ENCODE results near the gene CYBC1. TPM values are rescaled to one million over a fixed set of nuclear protein-coding genes. Genes with fewer than 3 reads are reported as not detected.
A peak's percentile ranks its signal among the peaks of the same experiment; 100 is the strongest.

Gene CYBC1
- total and polyA plus RNA-seq, 8 donors, result 29.3 to 66.9 (median 41.0) TPM

GRCh38 chr17:82439194-82439828 lies 11.2 kb downstream of the CYBC1 start:
- FAIRE-seq (no peak), DNase-seq (peak in 2 of 6 donors; percentile 53 to 77), ATAC-seq (no peak)
- H3K36me3 ChIP-seq, result peaks cover 0 to 3% (median 2%) of the 10 kb centered on the region in 3 donors
- H3K27me3 ChIP-seq, result no peaks in the 10 kb centered on the region
- no peaks in the 10 kb centered on the region for H3K9me3 ChIP-seq
- TF ChIP-seq CTCF (IDR thresholded peaks at IDR 0.05), result no peak
- no peak overlapping the region for H3K27ac ChIP-seq
- H3K4me3 ChIP-seq, result no peak overlapping the region
- H3K4me1 ChIP-seq, result peaks cover 5 to 13% (median 10%) of the 10 kb centered on the region in 3 donors
- intact Hi-C loops (cut with DNase I), result no loop called here
- 87 to 89% methylated on average over 28 to 29 of the region's 29 CpGs for whole genome bisulfite sequencing, 2 donors

- ATAC-seq, result peak in 2 of 4 donors; percentile 8 to 11
- FAIRE-seq, result no peak
- no peak for TF ChIP-seq CTCF (IDR thresholded peaks at IDR 0.05)
- H3K9me3 ChIP-seq, result no peaks in the 10 kb centered on the region
- intact Hi-C loops (cut with DNase I), result no loop called here
- H3K4me3 ChIP-seq, result peak overlapping the region in 1 of 4 donors; percentile 35
- H3K27ac ChIP-seq, result peak overlapping the region in 1 of 4 donors; percentile 23
- 64 to 72% methylated on average over 25 to 26 of the region's 26 CpGs for WGBS, 2 donors
- peaks cover 5 to 13% (median 10%) of the 10 kb centered on the region in 3 donors for H3K4me1 ChIP-seq
- H3K27me3 ChIP-seq, result no peaks in the 10 kb centered on the region
- peaks cover 0 to 3% (median 2%) of the 10 kb centered on the region in 3 donors for H3K36me3 ChIP-seq
- peak in 5 of 6 donors; percentile 61 to 86 (median 68) for DNase-seq
These were observed 12.0 kb downstream of the CYBC1 start for GRCh38 chr17:82438401-82439193.

- H3K27me3 ChIP-seq, result no peaks in the 10 kb centered on the region
- DNase-seq (no peak), FAIRE-seq (no peak), ATAC-seq (peak; percentile 27 to 41 (median 32))
- peaks cover 0 to 2% (median 0%) of the 10 kb centered on the region in 3 donors for H3K36me3 ChIP-seq
- no peak for TF ChIP-seq CTCF (IDR thresholded peaks at IDR 0.05)
- 44 to 49% methylated on average over 18 of the region's 18 CpGs for WGBS, 2 donors
- H3K27ac ChIP-seq, result peak overlapping the region; percentile 23 to 44 (median 38)
- intact Hi-C loops (cut with DNase I), result no loop called here
- peak overlapping the region in 3 of 4 donors; percentile 10 to 35 (median 18) for H3K4me3 ChIP-seq
- H3K4me1 ChIP-seq, result peaks cover 5 to 10% (median 9%) of the 10 kb centered on the region in 3 donors
- no peaks in the 10 kb centered on the region for H3K9me3 ChIP-seq
These were observed 13.3 kb downstream of the CYBC1 start for GRCh38 chr17:82437325-82437668.

- no peak for FAIRE-seq
- intact Hi-C loops (cut with DNase I), result no loop called here
- H3K27me3 ChIP-seq, result no peaks in the 10 kb centered on the region
- no peak for TF ChIP-seq CTCF (IDR thresholded peaks at IDR 0.05)
- peak; percentile 89 to 91 (median 90) for ATAC-seq
- peak overlapping the region; percentile 23 to 44 (median 38) for H3K27ac ChIP-seq
- peaks cover 5 to 10% (median 9%) of the 10 kb centered on the region in 3 donors for H3K4me1 ChIP-seq
- peak overlapping the region in 3 of 4 donors; percentile 10 to 35 (median 18) for H3K4me3 ChIP-seq
- no peaks in the 10 kb centered on the region for H3K36me3 ChIP-seq
- DNase-seq, result peak; percentile 84 to 96 (median 88)
- no peaks in the 10 kb centered on the region for H3K9me3 ChIP-seq
- 43 to 45% methylated on average over 34 to 36 of the region's 36 CpGs for WGBS, 2 donors
These were observed 13.8 kb downstream of the CYBC1 start for GRCh38 chr17:82436601-82437324.
